IMR-90 (cell line): ENCODE measurements around the gene ERRFI1. TPM values are rescaled to one million over a fixed set of nuclear protein-coding genes. Genes with fewer than 3 reads are reported as not detected.

Source experiments
- ATAC-seq: fragments of 200-7000 bp; cut with Tn5 transposase; 2 replicates; pipeline ENCODE4 v1.9.1; 2020; ENCODE audit warnings: low read depth, mild to moderate bottlenecking, moderate library complexity
- BruUV-seq: library from RNA; stranded (reverse); fragments of 400-500 nt; replicated peaks from 2 replicates; lab custom pipeline; 2021; lab: Mats Ljungman, UMichigan
- CTCF ChIA-PET: fragments of 300-600 bp; formaldehyde crosslinking; extraction: SDS; loops from one replicate; lab custom pipeline; 2021; ENCODE audit warnings: antibody characterized with exemption; lab: Yijun Ruan, JAX
- POLR2A ChIA-PET: fragments of 300-600 bp; sonication (Branson Sonifier 250); formaldehyde crosslinking; loops from one replicate; lab custom pipeline; 2022; ENCODE audit warnings: antibody characterized with exemption; ENCODE audit not compliant: unreplicated experiment; lab: Charles Lee
- DNase-seq: peaks from one replicate; pipeline ENCODE4 v3.0.0; 2013
- H2AFZ ChIP-seq: replicated peaks from 2 replicates; pipeline ENCODE3; 2013; ENCODE audit warnings: low read length, mild to moderate bottlenecking; ENCODE audit not compliant: poor library complexity
- H2AK5ac ChIP-seq: 2 replicates; pipeline ENCODE4 v1.6.1; 2013; ENCODE audit warnings: low read depth, low read length, inconsistent platforms
- H2AK9ac ChIP-seq: replicated peaks from 2 replicates; pipeline ENCODE3; 2013; ENCODE audit warnings: mild to moderate bottlenecking, low read depth, low read length, moderate library complexity; ENCODE audit not compliant: poor library complexity
- H2BK120ac ChIP-seq: 2 replicates; pipeline ENCODE4 v1.6.1; 2013; ENCODE audit warnings: low read depth, low read length, inconsistent platforms
- H2BK15ac ChIP-seq: 3 replicates; pipeline ENCODE4 v1.6.1; 2013; ENCODE audit warnings: low read depth, low read length, inconsistent platforms
- H2BK20ac ChIP-seq: 2 replicates; pipeline ENCODE4 v1.6.1; 2013; ENCODE audit warnings: low read depth, mild to moderate bottlenecking, inconsistent platforms, low read length, moderate library complexity
- H2BK5ac ChIP-seq: 2 replicates; pipeline ENCODE4 v1.6.1; 2013; ENCODE audit warnings: mild to moderate bottlenecking, low read depth, low read length, inconsistent platforms; ENCODE audit not compliant: poor library complexity, severe bottlenecking
- H3K14ac ChIP-seq: replicated peaks from 2 replicates; pipeline ENCODE4 v1.6.1; 2013; ENCODE audit warnings: low read depth, low read length, inconsistent platforms
- H3K18ac ChIP-seq: 2 replicates; pipeline ENCODE4 v1.6.1; 2013; ENCODE audit warnings: low read depth, low read length, control low read depth
- H3K23ac ChIP-seq: 2 replicates; pipeline ENCODE4 v1.6.1; 2013; ENCODE audit warnings: low read depth, low read length, inconsistent platforms
- H3K27ac ChIP-seq: 2 replicates; pipeline ENCODE4 v1.5.1; 2013; ENCODE audit warnings: mild to moderate bottlenecking, control low read depth, low read length; ENCODE audit not compliant: insufficient read depth
- H3K27me3 ChIP-seq: 2 replicates; pipeline ENCODE4 v1.6.1; 2013; ENCODE audit warnings: low read length; ENCODE audit not compliant: control insufficient read depth, insufficient read depth
- H3K36me3 ChIP-seq: 2 replicates; pipeline ENCODE4 v1.6.1; 2013; ENCODE audit warnings: low read length, mixed read lengths; ENCODE audit not compliant: control insufficient read depth, insufficient read depth
- H3K4ac ChIP-seq: 2 replicates; pipeline ENCODE4 v1.6.1; 2013; ENCODE audit warnings: low read depth, low read length, inconsistent platforms
- H3K4me1 ChIP-seq: 2 replicates; pipeline ENCODE4 v1.6.1; 2013; ENCODE audit warnings: low read length, mixed read lengths; ENCODE audit not compliant: control insufficient read depth, insufficient read depth
- H3K4me2 ChIP-seq: 2 replicates; pipeline ENCODE4 v1.6.1; 2013; ENCODE audit warnings: low read depth, mild to moderate bottlenecking, control low read depth, low read length, moderate library complexity
- H3K4me3 ChIP-seq: 2 replicates; pipeline ENCODE4 v1.5.1; 2013; ENCODE audit warnings: low read depth, mild to moderate bottlenecking, control low read depth, low read length, moderate library complexity; ENCODE audit not compliant: insufficient read depth
- H3K56ac ChIP-seq: 2 replicates; pipeline ENCODE4 v1.6.1; 2013; ENCODE audit warnings: low read length, inconsistent platforms; ENCODE audit not compliant: insufficient read depth; ENCODE audit errors: extremely low read depth
- H3K79me1 ChIP-seq, 2 experiments: 2 replicates each; pipeline ENCODE4 v1.6.1; 2013; ENCODE audit warnings: low read length in 2 of 2, inconsistent platforms in 1 of 2, low read depth in 1 of 2
- H3K9ac ChIP-seq: 2 replicates; pipeline ENCODE4 v1.6.1; 2013; ENCODE audit warnings: low read depth, low read length, control low read depth
- H3K9me1 ChIP-seq: 2 replicates; pipeline ENCODE4 v1.6.1; 2013; ENCODE audit warnings: low read length, inconsistent platforms; ENCODE audit not compliant: insufficient read depth
- H3K9me3 ChIP-seq: 2 replicates; pipeline ENCODE4 v1.6.1; 2013; ENCODE audit warnings: low read length; ENCODE audit not compliant: control insufficient read depth, insufficient read depth
- H4K20me1 ChIP-seq: 2 replicates; pipeline ENCODE4 v1.6.1; 2013; ENCODE audit warnings: low read length, inconsistent platforms; ENCODE audit not compliant: insufficient read depth
- H4K5ac ChIP-seq: 2 replicates; pipeline ENCODE4 v1.6.1; 2013; ENCODE audit warnings: mild to moderate bottlenecking, low read depth, low read length, control low read depth
- H4K8ac ChIP-seq, 2 experiments: 2 replicates each; pipeline ENCODE4 v1.6.1; 2013; ENCODE audit warnings: low read depth in 2 of 2, low read length in 2 of 2, control low read depth in 1 of 2, inconsistent platforms in 1 of 2
- H4K91ac ChIP-seq: 2 replicates; pipeline ENCODE4 v1.6.1; 2013; ENCODE audit warnings: low read depth, low read length, inconsistent platforms; ENCODE audit not compliant: insufficient read depth
- CEBPB ChIP-seq: IDR thresholded peaks from 2 replicates; pipeline ENCODE4 v1.6.1; 2012; ENCODE audit warnings: low read depth, low read length, improper control_type of control experiment
- MAZ ChIP-seq: IDR thresholded peaks from 2 replicates; pipeline ENCODE4 v1.6.1; 2012; ENCODE audit warnings: low read depth, mild to moderate bottlenecking, low read length, improper control_type of control experiment, moderate library complexity, borderline replicate concordance
- RAD21 ChIP-seq: IDR thresholded peaks from 2 replicates; pipeline ENCODE4 v1.6.1; 2012; ENCODE audit warnings: low read length, improper control_type of control experiment
- WGBS, 2 experiments: methylation state at CpG; one replicate each; pipeline versions ENCODE4 v1.1.5 to v1.1.7; 2013; ENCODE audit warnings: missing lambda C conversion rate in 2 of 2; ENCODE audit not compliant: insufficient read length in 1 of 2; ENCODE audit errors: extremely low coverage in 2 of 2; 5-methylcytosine and 5-hydroxymethylcytosine counted together
- dilution Hi-C: fragments of 300-500 bp; cut with HindIII; formaldehyde crosslinking; loops from one replicate; pipeline ENCODE4 v1.14.3; 2018; ENCODE audit warnings: low sequenced_read_pairs; ENCODE audit not compliant: unreplicated experiment
- in situ Hi-C: fragments of 300-500 bp; cut with MboI; formaldehyde crosslinking; loops from 3 replicates; pipeline ENCODE4 v1.14.3; 2019; ENCODE audit warnings: low sequenced_read_pairs, inconsistent platforms, mixed read lengths
- intact Hi-C: fragments of 100-400 bp; cut with micrococcal nuclease; formaldehyde crosslinking; loops from 2 replicates; pipeline ENCODE4 v1.10.0; 2022
- polyA plus RNA-seq, 3 experiments: library from polyadenylated mRNA; depleted of rRNA; stranded (reverse); fragments of >200 nt; gene quantifications; 2 replicates each; pipeline ENCODE4 v1.2.3, GENCODE V29; 2012; ENCODE audit warnings: low replicate concordance in 1 of 3
- total RNA-seq: library from RNA; depleted of rRNA; stranded (reverse); fragments of >200 nt; gene quantifications from 2 replicates; pipeline ENCODE4 v1.2.3, GENCODE V29; 2012
- TF ChIP-seq, protein P1 (sequence below): fragments of 150-350 bp; IDR thresholded peaks from 2 replicates; pipeline ENCODE4 v1.6.1; 2016; ENCODE audit warnings: low read depth, mild to moderate bottlenecking, low read length, moderate library complexity, borderline replicate concordance

The ERRFI1 gene
- total and polyA plus RNA-seq, 2 of the 4 experiments (the other 2 are of a cell fraction), result 101 to 145 TPM

DNA sequence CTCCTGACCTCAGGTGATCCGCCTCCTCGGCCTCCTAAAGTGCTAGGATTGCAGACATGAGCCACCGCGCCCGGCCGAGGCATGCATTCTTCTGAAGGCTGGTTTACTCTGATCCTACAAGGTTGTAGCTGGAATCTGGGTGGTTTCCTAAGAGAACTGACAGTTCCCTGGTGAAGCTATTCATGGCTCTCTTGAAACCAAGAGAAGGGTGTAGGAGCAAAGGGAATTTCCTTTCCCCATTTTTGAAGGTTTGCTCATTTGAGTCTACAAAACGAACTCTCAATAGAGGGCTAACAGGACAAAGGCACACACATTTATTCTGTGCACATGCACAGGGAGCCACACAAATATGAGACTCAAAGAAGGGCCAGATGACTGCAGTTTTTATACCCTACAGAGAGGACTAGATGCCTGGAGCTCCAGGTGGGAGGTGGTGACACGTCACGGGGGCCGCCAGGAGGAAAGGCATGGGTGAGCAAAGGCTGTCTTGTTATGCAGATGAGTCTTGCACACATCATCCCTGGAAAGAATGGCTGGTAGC is 49.5 kb upstream of the ERRFI1 start:
- no peak overlapping the region for H3K9ac ChIP-seq
- H3K23ac ChIP-seq, result no peak overlapping the region
- H3K36me3 ChIP-seq, result no peaks in the 10 kb centered on the region
- H2BK20ac ChIP-seq, result peak overlapping the region; percentile 3; the same call in 1 of the 2 replicates
- ChIA-PET CTCF (no interaction called here), POLR2A (no interaction called here)
- H3K9me1 ChIP-seq, result peaks cover 13% of the 10 kb centered on the region
- H3K27ac ChIP-seq, result no peak overlapping the region
- no peak overlapping the region for H2BK5ac ChIP-seq
- H4K8ac ChIP-seq, result peak overlapping the region in 1 of 2 experiments; percentile 17; a peak in 1 of 4 replicates
- 80% methylated on average over 1 of the region's 10 CpGs; no CpG with 5 or more reads in 1 of the 2 experiments for WGBS, 2 experiments
- no peak for ATAC-seq
- intact Hi-C loops (loop anchor here (5.0 kb wide), 1 partner anchor 33 kb away; no protein-coding TSS in a partner anchor), in situ Hi-C loops (no loop called here), dilution Hi-C loops (no loop called here)
- H3K4me2 ChIP-seq, result no peak overlapping the region
- H4K5ac ChIP-seq, result no peak overlapping the region; the same call in 1 of the 2 replicates
- no peaks in the 10 kb centered on the region for H3K27me3 ChIP-seq
- H3K56ac ChIP-seq, result no peak overlapping the region
- no peak overlapping the region for H3K14ac ChIP-seq
- no peak overlapping the region for H2AFZ ChIP-seq
- H4K20me1 ChIP-seq, result no peaks in the 10 kb centered on the region
- TF ChIP-seq, protein P1, sequence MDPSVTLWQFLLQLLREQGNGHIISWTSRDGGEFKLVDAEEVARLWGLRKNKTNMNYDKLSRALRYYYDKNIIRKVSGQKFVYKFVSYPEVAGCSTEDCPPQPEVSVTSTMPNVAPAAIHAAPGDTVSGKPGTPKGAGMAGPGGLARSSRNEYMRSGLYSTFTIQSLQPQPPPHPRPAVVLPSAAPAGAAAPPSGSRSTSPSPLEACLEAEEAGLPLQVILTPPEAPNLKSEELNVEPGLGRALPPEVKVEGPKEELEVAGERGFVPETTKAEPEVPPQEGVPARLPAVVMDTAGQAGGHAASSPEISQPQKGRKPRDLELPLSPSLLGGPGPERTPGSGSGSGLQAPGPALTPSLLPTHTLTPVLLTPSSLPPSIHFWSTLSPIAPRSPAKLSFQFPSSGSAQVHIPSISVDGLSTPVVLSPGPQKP, result no peak
- TF ChIP-seq MAZ (no peak), RAD21 (no peak), CEBPB (no peak)
- peak; percentile 30 for DNase-seq
- no peak overlapping the region; the same call in 1 of the 2 replicates for H3K4ac ChIP-seq
- H3K79me1 ChIP-seq, result no peaks in the 10 kb centered on the region
- H3K4me3 ChIP-seq, result no peak overlapping the region
- BruUV-seq, result no TSS peak
- H3K9me3 ChIP-seq, result no peaks in the 10 kb centered on the region
- peak overlapping the region; percentile 1; the same call in 1 of the 2 replicates for H4K91ac ChIP-seq
- H2BK15ac ChIP-seq, result peak overlapping the region; percentile 12; the same call in 1 of the 3 replicates
- H3K4me1 ChIP-seq, result peaks cover 26% of the 10 kb centered on the region
- H2AK5ac ChIP-seq, result no peak overlapping the region
- H3K18ac ChIP-seq, result peak overlapping the region; percentile 26; the same call in 1 of the 2 replicates
- peak overlapping the region; percentile 4; the same call in 1 of the 2 replicates for H2BK120ac ChIP-seq
- no peak overlapping the region for H2AK9ac ChIP-seq
